ENCODE measurements around the gene TPM4. TPM values are rescaled to one million over a fixed set of nuclear protein-coding genes. Genes with fewer than 3 reads are reported as not detected.

Gene TPM4
- polyA plus RNA-seq, 1 donor from 2014 or later, result 119 TPM

DNA sequence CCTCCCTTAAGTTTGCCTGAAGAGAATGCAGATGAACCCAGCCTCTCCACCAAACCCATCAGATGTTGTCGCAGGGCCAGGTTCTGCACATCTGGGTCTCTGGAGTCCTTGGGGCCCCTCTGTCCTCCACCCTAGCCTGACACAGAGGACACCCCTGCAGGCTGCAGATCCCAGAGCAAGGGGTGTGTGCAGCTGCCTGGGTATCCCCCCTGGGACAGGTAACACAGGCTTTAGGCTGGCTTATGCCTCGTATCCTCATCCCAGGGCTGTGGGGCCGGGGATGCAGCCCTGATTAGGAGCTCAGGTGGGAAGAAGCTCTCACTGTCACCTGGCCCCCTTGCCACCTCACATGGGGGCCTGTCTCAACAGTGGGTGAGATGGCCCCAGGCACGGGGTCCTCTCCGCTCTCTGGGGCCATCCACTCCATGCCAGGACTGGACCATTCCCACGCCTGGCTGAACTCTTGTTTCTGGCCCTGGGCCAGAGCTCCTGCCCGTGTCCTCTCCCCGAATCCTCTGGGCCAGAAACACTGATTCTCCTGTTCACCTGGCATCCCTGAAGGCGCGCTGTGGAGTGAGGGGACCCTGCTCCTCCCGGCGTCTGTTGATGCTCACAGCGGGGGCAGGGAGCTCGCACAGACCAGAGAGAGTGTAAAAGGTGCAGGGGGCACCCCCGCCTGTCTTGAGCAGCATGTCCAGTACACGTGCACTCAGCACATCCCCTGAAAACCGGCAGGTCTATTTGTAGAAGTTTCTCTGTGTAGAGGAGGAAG, 38.7 kb upstream of the TPM4 start:
- H3K4me2 ChIP-seq (ENCODE audit: low read length), result no peak overlapping the region
- no peaks in the 10 kb centered on the region for H3F3A ChIP-seq (ENCODE audit: insufficient read depth, low read length, poor library complexity, severe bottlenecking)
- H2AFZ ChIP-seq (ENCODE audit: low read depth, low read length), result no peak overlapping the region
- no peak for TF ChIP-seq EP300 (conservative IDR thresholded peaks at IDR 0.05; ENCODE audit: poor library complexity, severe bottlenecking)
- no peak for TF ChIP-seq MXI1 (conservative IDR thresholded peaks at IDR 0.05; ENCODE audit: poor library complexity, severe bottlenecking)
- H3K9ac ChIP-seq (ENCODE audit: low read length), result no peak overlapping the region
- no peak overlapping the region for H3K27ac ChIP-seq (ENCODE audit: low read length)
- H3K36me3 ChIP-seq (ENCODE audit: insufficient read depth, low read length), result no peaks in the 10 kb centered on the region
- H3K9me2 ChIP-seq (ENCODE audit: insufficient read depth, low read length), result no peaks in the 10 kb centered on the region
- H4K20me1 ChIP-seq (ENCODE audit: insufficient read depth), result no peaks in the 10 kb centered on the region
- H3K9me3 ChIP-seq (ENCODE audit: low read length), result no peaks in the 10 kb centered on the region
- no peaks in the 10 kb centered on the region for H3K79me2 ChIP-seq (replicated peaks; ENCODE audit: insufficient read depth, low read length)
- no peaks in the 10 kb centered on the region for H3K27me3 ChIP-seq (ENCODE audit: insufficient read depth, low read depth, low read length)
- H3K4me3 ChIP-seq (ENCODE audit: low read length), result no peak overlapping the region

GRCh38 chr19:16038196-16038695, 38.0 kb upstream of the TPM4 start:
- Histone ChIP-seq H3K27ac (ENCODE audit: low read length) (no peak overlapping the region), H3K27me3 (ENCODE audit: insufficient read depth, low read depth, low read length) (no peaks in the 10 kb centered on the region), H3F3A (ENCODE audit: insufficient read depth, low read length, poor library complexity, severe bottlenecking) (no peaks in the 10 kb centered on the region), H4K20me1 (ENCODE audit: insufficient read depth) (no peaks in the 10 kb centered on the region), H3K9ac (ENCODE audit: low read length) (no peak overlapping the region), H3K9me2 (ENCODE audit: insufficient read depth, low read length) (no peaks in the 10 kb centered on the region), H3K79me2 (replicated peaks; ENCODE audit: insufficient read depth, low read length) (no peaks in the 10 kb centered on the region), H3K36me3 (ENCODE audit: insufficient read depth, low read length) (no peaks in the 10 kb centered on the region), H3K9me3 (ENCODE audit: low read length) (no peaks in the 10 kb centered on the region), H2AFZ (ENCODE audit: low read depth, low read length) (no peak overlapping the region), H3K4me2 (ENCODE audit: low read length) (no peak overlapping the region), H3K4me3 (ENCODE audit: low read length) (no peak overlapping the region)
- TF ChIP-seq EZH2 (IDR thresholded peaks at IDR 0.05; ENCODE audit: borderline replicate concordance, insufficient read depth, low read length, poor library complexity, severe bottlenecking) (no peak), TAF1 (IDR thresholded peaks at IDR 0.05; ENCODE audit: low read depth) (no peak), SMC3 (conservative IDR thresholded peaks at IDR 0.05; ENCODE audit: poor library complexity) (no peak), MXI1 (conservative IDR thresholded peaks at IDR 0.05; ENCODE audit: poor library complexity, severe bottlenecking) (no peak), RAD21 (conservative IDR thresholded peaks at IDR 0.05) (no peak)

DNA sequence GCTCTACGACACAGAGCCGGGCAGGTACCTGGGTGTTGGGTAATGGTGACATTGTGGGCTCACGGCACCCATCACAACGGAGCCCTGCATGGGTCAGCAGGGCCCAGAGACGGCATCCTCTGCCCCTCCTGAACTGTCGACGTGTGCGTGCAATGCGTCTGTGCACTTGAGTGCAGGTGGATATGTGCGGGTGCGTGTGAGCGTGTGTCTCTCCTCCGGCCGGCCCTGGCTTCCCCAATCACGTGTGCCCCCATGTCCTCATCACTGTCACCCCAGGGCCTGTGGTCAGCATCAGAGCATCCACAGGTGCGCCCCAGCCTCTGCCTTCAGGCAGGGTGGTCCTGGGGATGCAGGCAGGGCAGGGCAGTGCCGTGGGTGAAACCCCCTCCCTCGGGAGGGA, 37.2 kb upstream of the TPM4 start:
- Histone ChIP-seq H3K9ac (ENCODE audit: low read length) (no peak overlapping the region), H3K79me2 (replicated peaks; ENCODE audit: insufficient read depth, low read length) (no peaks in the 10 kb centered on the region), H3K4me2 (ENCODE audit: low read length) (no peak overlapping the region), H2AFZ (ENCODE audit: low read depth, low read length) (no peak overlapping the region), H4K20me1 (ENCODE audit: insufficient read depth) (no peaks in the 10 kb centered on the region), H3K9me3 (ENCODE audit: low read length) (no peaks in the 10 kb centered on the region), H3K36me3 (ENCODE audit: insufficient read depth, low read length) (no peaks in the 10 kb centered on the region), H3K9me2 (ENCODE audit: insufficient read depth, low read length) (no peaks in the 10 kb centered on the region), H3K27me3 (ENCODE audit: insufficient read depth, low read depth, low read length) (no peaks in the 10 kb centered on the region), H3K27ac (ENCODE audit: low read length) (no peak overlapping the region), H3K4me3 (ENCODE audit: low read length) (no peak overlapping the region), H3F3A (ENCODE audit: insufficient read depth, low read length, poor library complexity, severe bottlenecking) (no peaks in the 10 kb centered on the region)
- TF ChIP-seq RAD21 (conservative IDR thresholded peaks at IDR 0.05) (no peak), CTCF (IDR thresholded peaks at IDR 0.05; ENCODE audit: poor library complexity, severe bottlenecking) (no peak), EZH2 (IDR thresholded peaks at IDR 0.05; ENCODE audit: borderline replicate concordance, insufficient read depth, low read length, poor library complexity, severe bottlenecking) (no peak), SMC3 (conservative IDR thresholded peaks at IDR 0.05; ENCODE audit: poor library complexity) (no peak), EP300 (conservative IDR thresholded peaks at IDR 0.05; ENCODE audit: poor library complexity, severe bottlenecking) (no peak), TAF1 (IDR thresholded peaks at IDR 0.05; ENCODE audit: low read depth) (no peak), POLR2AphosphoS5 (IDR thresholded peaks at IDR 0.05) (no peak), REST (IDR thresholded peaks at IDR 0.05; ENCODE audit: borderline replicate concordance) (no peak), MXI1 (conservative IDR thresholded peaks at IDR 0.05; ENCODE audit: poor library complexity, severe bottlenecking) (no peak)
